ENCODE data around the gene MAN1A1.

MAN1A1 gene

GRCh38 chr6:119195204-119195603 is 154.4 kb downstream of the MAN1A1 start:
- ATAC-seq (no peak), DNase-seq (no peak)

GRCh38 chr6:119193707-119194106 is 155.9 kb downstream of the MAN1A1 start:
- ATAC-seq (no peak), DNase-seq (no peak)

GRCh38 chr6:119192200-119192599 is 157.4 kb downstream of the MAN1A1 start:
- DNase-seq, result no peak
- ATAC-seq, result no peak

- no peak for ATAC-seq
- no peak for DNase-seq
These were observed 159.4 kb downstream of the MAN1A1 start for GRCh38 chr6:119190176-119190575.

GRCh38 chr6:119189498-119189897 is 160.1 kb downstream of the MAN1A1 start:
- DNase-seq (no peak), ATAC-seq (no peak)

- ATAC-seq, result no peak
- no peak for DNase-seq
These were observed 162.0 kb downstream of the MAN1A1 start for GRCh38 chr6:119187596-119187995.

- no peak for ATAC-seq
- no peak for DNase-seq
These were observed 163.1 kb downstream of the MAN1A1 start for GRCh38 chr6:119186490-119186889.

- no peak for ATAC-seq
- no peak for DNase-seq
These were observed 165.4 kb downstream of the MAN1A1 start for GRCh38 chr6:119184008-119184648.

- ATAC-seq (no peak), DNase-seq (no peak)
These were observed 166.1 kb downstream of the MAN1A1 start for GRCh38 chr6:119183457-119183856.

- DNase-seq (no peak), ATAC-seq (no peak)
These were observed 166.7 kb downstream of the MAN1A1 start for GRCh38 chr6:119182875-119183274.

GRCh38 chr6:119182216-119182803 is 167.3 kb downstream of the MAN1A1 start:
- ATAC-seq, result no peak
- no peak for DNase-seq

- DNase-seq, result no peak
- ATAC-seq, result no peak
These were observed 168.5 kb downstream of the MAN1A1 start for GRCh38 chr6:119181046-119181445.

GRCh38 chr6:119179842-119180241 is 169.7 kb downstream of the MAN1A1 start:
- ATAC-seq, result no peak
- no peak for DNase-seq

- ATAC-seq, result no peak
- DNase-seq, result no peak
These were observed 170.5 kb downstream of the MAN1A1 start for GRCh38 chr6:119179062-119179461.

GRCh38 chr6:119176445-119176844 is 173.1 kb downstream of the MAN1A1 start:
- ATAC-seq, result no peak
- DNase-seq, result no peak

GRCh38 chr6:119174879-119175817 is 174.4 kb downstream of the MAN1A1 start:
- ATAC-seq, result no peak

GRCh38 chr6:119174085-119174445 is 175.5 kb downstream of the MAN1A1 start:
- DNase-seq (no peak), ATAC-seq (no peak)

More at GRCh38 chr6:119174879-119175817, 174.4 kb downstream of the MAN1A1 start:
- no peak for DNase-seq

- DNase-seq (no peak), ATAC-seq (no peak)
These were observed 176.1 kb downstream of the MAN1A1 start for GRCh38 chr6:119173249-119174084.

- no peak for ATAC-seq
- DNase-seq, result no peak
These were observed 176.7 kb downstream of the MAN1A1 start for GRCh38 chr6:119172824-119173223.

- ATAC-seq (no peak), DNase-seq (no peak)
These were observed 177.5 kb downstream of the MAN1A1 start for GRCh38 chr6:119171864-119172588.

GRCh38 chr6:119171088-119171841 is 178.3 kb downstream of the MAN1A1 start:
- no peak for DNase-seq
- ATAC-seq, result no peak

Measured in stimulated activated naive CD8-positive, alpha-beta T cell treated with anti-CD3 and anti-CD28 coated beads, Interleukin-15, Interleukin-2, amounts not matched to agents 100 U/mL and 50 U/mL, for 24 hours (primary cell).